ENCODE measurements around the gene CABP7. TPM values are rescaled to one million over a fixed set of nuclear protein-coding genes. Genes with fewer than 3 reads are reported as not detected.

The CABP7 gene
- total RNA-seq, 1 donor from 2014 or later = not detected

DNA sequence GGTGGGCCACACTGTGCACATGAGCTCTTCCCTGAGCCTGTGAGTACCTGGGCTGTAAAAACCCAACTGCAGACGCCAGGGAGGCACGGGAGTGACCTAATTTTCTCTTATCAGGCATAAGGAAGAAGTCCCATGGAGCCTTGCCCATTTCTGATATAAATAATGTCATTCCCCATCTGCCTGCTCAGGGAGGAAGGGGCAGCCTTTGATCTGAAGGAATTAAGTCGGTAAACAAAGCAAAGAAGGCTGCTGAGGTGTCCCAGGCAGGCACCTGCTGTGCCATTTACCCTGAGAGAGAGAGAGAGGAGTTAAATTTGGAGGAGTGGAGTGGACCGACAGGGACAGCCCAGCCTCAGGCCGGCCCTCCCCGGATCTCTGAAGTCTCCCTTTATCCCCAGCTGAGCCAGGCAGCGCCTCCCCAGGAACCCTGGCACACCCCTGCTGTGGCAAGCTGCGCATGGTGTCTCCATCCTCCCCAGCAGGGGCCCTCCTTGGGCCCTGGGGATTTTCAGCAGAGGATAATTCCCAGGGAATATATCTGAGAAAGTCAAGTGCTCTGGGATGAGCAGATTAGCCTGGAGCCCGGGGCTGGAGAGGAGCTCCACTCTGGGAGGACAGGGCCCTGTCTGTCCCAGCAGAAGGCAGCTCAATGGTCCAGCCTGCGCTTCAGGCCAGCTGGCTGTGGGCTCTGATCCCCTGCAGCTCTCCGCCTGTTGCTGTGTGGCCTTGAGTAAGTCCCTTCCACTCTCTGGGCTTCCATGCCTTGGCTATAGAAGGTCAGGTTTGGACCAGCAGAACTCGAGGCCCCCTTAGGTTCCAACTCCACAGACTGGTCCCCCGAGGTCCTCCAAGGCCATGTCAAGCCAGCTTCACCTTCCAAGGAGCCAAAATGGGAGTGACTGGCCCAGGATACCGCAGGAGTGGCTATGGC is 17.5 kb upstream of the CABP7 start:
- intact Hi-C loops (cut with micrococcal nuclease) = no loop called here

GRCh38 chr22:29702931-29703501 is 16.8 kb upstream of the CABP7 start:
- intact Hi-C loops (cut with micrococcal nuclease) = no loop called here

DNA sequence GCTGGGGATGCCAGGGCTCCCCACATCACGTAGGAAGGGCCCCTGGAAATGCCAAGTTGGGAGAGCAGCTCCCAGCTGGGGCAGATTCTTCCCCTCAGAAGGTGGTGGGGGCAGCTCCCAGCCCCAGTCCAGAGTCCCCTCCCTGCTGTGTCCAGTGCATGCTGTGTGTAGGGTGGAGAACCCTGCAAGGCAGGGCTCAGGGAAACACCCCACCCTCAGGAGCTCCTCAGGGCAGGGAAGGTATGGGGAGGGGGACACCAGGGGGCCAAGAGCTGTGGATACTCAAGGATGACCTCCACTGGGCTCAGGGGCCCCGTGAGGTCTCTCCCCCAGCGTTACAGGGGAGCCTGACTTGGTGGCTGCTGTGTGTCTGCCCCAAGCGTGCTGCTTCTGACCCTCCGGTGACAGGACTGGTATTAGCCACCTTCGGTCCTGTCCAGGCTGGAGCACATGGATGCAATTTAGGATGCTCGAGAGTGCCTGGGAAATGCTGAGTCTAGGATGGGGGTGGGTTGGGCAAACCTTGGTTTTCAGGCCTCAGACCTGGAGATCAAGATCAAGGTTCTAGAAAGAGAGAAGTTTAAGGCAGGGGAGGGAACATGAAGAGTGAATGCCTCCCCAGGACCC is 16.1 kb upstream of the CABP7 start:
- intact Hi-C loops (cut with micrococcal nuclease) = no loop called here

DNA sequence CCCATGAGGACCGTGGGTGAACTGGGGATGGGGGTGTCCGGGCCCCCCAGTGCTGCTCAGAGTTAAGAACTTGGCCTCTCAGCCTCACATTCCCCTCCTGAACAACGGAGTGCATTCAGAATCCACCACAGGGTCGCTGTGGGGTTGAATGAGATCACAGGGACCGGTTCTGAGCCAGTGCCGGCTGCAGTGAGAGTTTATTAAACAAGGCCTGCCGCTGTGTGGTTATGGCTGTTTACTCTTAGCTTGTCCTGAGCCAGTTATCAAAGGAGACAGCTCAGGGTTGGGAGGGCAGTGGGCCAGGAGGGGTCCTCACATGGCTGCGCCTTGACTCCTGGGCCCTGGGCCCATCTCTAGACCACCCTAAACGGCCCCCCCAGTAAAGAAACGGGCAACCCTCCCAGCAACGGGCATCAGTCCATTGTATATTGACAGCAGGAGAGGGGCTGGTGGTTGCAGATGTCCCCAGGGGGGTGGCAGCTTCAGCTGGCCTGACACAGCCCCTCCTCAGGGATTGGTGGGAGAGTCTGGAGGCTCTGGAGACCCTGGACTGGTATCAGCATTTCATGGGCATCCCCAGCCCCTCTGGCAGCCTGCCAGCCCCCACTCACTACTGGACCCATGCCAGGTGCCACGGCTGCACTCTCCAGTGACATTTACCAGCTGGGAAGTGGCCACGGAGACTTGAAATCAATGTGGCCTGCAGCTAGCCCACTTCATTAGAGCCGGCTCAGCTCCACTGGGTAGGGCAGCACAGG is 15.1 kb upstream of the CABP7 start:
- intact Hi-C loops (cut with micrococcal nuclease) = no loop called here

DNA sequence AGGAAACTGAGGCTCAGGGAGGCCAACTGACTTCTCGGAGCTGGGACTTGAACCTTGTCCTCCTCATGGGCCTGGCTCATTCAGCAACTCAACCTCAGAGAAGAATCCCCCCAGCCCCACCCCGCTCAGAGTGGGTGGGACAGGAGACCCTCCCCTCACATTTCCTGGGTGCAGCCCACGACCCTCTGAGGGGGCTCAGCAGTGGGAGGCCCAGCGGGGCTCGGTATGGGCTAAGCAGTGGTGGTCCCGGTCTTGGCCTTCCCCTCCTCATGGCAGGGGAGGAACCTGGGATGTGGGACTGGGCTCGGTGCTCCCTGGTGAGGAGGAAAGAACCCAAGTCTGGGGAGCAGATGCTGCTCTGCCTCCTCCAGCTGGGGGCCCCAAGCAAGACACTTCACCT is 14.2 kb upstream of the CABP7 start:
- intact Hi-C loops (cut with micrococcal nuclease) = no loop called here

DNA sequence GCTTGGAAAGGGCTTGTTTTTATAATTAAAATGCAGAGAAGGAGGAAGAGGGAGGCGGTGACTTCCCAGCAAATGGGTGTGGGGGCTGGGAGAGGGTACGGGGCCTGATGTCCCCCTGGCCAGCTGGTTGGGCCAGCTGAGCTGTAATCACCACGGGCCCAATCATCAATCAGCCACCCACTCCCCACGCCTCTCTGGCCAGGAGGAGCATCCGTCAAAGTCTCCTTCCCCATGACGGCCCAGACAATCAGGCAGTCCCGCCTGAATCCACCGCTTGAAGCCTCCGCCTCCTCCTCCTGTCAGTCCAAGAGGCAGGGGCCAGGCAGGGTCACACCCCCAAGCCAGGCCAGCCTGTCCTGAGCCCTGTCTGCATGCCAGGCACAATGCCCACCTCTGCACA is 13.3 kb upstream of the CABP7 start:
- intact Hi-C loops (cut with micrococcal nuclease) = no loop called here

GRCh38 chr22:29707010-29707409 is 12.8 kb upstream of the CABP7 start:
- intact Hi-C loops (cut with micrococcal nuclease) = no loop called here

GRCh38 chr22:29707471-29707870 is 12.3 kb upstream of the CABP7 start:
- intact Hi-C loops (cut with micrococcal nuclease) = no loop called here

GRCh38 chr22:29710193-29710592 is 9.6 kb upstream of the CABP7 start:
- intact Hi-C loops (cut with micrococcal nuclease) = no loop called here

DNA sequence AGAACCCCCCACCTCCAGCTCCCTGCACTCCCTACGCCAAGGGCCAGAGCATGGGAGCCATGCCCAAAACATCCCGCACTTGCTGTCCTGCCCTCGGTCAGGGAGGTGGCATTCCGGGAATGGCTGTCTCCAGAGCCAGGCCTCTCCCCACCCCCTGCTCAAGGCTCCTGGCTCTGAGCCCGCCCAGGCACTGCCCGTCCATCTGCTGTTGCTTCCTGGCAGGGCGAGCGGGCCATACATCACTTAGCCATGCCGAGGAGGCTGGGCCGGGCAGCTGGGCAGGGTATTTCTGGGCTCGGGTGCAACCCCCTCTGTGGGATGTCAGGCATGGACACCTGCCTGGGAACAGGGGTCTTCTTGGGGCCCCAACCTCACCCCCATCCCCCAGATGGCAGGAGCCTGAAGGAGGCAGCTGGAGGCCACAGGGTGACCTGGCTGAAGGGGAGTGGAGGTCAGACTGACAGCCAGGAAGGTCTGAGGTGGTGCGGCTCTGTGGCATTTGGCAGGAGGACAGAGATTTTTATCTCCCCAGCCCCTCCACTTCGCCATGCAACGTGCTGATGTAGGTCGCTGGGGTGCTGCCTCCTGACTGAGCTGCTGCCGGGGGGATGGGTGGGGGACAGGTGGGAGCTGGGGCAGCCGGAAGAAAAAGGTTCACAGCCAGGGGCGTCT is 8.7 kb upstream of the CABP7 start:
- intact Hi-C loops (cut with micrococcal nuclease) = no loop called here

GRCh38 chr22:29712119-29712518 is 7.7 kb upstream of the CABP7 start:
- intact Hi-C loops (cut with micrococcal nuclease) = no loop called here

DNA sequence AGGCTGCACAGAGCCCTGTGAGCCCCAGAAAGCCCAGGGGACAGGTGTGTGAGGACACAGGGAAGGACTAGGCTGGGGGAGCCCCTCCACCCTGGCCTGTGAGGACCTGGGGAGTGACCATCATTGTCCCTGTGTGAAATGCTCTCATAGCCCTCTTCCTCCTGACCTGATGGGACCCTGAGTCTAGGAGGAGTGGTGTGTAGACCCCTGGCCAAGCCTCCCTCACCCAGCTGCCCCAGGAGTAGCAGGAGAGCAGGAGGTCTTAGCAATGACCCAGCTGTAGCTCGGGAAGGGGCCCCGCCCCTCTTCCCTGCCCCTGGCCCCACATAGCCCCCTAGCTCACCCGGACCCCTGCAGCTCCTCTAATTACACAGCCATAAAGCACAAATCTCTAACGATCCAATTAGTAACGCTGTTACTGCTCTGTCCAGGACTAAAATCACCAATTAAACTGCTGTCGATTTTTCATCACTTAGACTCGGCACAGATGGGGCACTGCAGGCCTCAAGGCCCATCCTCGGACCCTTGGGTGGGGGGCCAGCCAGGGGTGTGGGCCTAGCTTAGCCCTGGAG is 6.6 kb upstream of the CABP7 start:
- intact Hi-C loops (cut with micrococcal nuclease) = no loop called here

- intact Hi-C loops (cut with micrococcal nuclease) = no loop called here
Observed at GRCh38 chr22:29715240-29715639, 4.6 kb upstream of the CABP7 start.

DNA sequence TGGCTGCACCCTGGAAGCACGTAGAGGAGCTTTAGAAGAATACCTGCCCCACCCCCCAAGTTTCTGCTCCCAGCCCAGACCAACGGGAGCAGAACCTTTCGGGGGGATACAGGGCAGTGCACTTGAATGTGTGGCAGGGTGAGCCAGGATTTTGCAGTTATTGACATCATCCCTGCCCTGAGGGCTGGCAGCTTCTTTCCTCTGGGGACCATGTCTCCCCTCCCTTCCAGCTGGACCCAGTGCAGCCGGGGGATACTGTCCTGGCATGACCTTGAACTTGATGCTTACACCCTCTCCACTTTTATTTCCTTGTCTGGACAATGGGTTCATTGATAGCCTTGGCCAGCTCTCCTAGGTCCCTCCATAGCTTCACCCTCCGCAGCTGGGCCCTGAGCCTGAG is 4.1 kb upstream of the CABP7 start:
- intact Hi-C loops (cut with micrococcal nuclease) = no loop called here

- intact Hi-C loops (cut with micrococcal nuclease) = no loop called here
Observed at GRCh38 chr22:29716814-29717545, 2.8 kb upstream of the CABP7 start.

GRCh38 chr22:29717789-29718188 is 2.0 kb upstream of the CABP7 start:
- intact Hi-C loops (cut with micrococcal nuclease) = no loop called here

- intact Hi-C loops (cut with micrococcal nuclease) = no loop called here
Observed at GRCh38 chr22:29718949-29719898, 579 bp upstream of the CABP7 start.

DNA sequence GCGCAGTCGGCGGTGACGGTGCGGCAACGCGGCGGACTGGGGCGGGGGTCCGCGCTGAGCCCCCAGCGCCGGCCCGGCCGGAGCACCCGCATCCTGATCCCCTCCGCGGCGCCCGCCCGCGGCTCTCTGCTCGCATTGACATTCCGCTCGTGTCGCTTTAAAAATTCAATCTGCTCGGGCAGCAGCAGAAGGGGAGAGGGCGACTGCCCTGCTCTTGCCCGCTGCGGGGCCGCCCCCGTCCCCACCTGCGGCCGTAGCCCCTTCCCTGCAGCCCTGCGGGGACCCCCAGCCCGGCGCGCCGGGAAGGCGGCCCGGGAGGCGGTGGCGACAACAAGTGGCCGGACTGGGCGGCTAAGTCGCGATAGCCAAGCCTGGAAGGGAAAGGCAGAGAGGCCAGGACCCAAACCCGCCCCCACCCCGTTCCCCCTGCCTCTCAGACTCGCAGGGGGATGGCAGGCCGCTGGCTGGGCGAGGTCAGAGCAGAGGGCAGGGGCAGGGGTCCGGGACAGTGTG is 1.1 kb downstream of the CABP7 start:
- intact Hi-C loops (cut with micrococcal nuclease) = no loop called here

DNA sequence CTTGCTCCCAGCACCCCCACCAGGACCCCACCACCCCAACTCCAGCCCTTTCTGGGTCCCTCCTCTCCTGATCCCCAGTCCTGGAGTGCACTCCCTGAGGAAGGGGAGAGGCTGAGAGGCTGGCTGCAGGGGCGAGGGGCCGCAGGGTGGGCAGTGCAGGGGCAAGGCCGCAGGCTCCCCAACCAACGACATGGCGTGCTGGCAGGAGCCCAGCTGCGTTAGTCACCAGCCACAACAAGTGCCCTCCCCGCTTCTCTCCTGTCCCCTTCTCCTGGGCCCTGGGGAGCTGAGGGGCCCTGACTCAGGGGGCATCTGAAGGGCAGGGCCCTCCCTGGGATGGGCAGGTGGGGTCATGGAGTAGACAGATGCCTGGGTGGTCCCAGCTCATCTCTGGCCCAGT is 2.3 kb downstream of the CABP7 start:
- intact Hi-C loops (cut with micrococcal nuclease) = no loop called here
